Measurements from ENCODE around the gene LRMDA. TPM values are rescaled to one million over a fixed set of nuclear protein-coding genes. Genes with fewer than 3 reads are reported as not detected.

The LRMDA gene
- total and polyA plus RNA-seq, 2 of the 13 experiments (the other 11 are each of a cell fraction or from before 2014, with no cell fraction given), result 13.4 to 22.0 TPM

DNA sequence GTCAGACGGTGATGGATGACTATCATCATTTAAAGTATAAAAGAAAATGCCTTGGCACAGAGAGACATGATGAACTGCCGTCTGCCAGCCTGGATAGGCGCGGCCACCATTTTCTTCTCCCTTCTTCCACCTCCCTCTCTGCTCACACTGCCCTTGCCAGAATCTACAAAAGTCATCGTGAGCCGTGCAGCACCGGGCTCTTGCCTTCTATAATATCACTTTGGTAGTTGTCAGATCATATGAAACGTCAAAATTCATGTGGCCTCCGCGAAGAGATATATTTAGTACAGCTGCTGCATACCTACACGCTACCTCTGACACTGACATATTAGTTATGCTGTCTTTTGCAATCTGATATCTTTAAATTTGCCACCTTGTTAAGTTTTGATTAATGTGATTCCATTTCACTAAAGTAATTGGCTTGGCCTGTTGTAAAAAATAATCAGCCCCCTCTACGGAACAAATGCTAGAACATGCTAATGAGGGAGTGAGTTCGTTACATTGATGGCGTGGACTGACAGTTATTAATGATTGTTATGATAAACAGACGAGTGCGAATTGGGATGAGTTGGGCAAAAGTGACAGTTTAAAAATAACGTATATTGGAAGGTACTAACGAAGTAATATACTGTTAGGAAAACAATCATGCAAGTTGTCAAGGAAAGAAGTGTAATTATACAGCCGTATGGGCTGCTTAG lies 214.9 kb downstream of the LRMDA start:
- intact Hi-C loops (cut with micrococcal nuclease; ENCODE audit: unreplicated experiment), result loop anchor here (10.0 kb wide), 1 partner anchor 242 kb away; the partner anchor contains the start of gene ZNF503
- Histone ChIP-seq H3K4me3 (replicated peaks in 1 of 3; ENCODE audit: insufficient read depth in 1 of 3, low read depth in 2 of 3, low read length in 3 of 3) (no peak overlapping the region), H3K4me2 (ENCODE audit: low read depth, low read length) (no peak overlapping the region), H3K79me2 (ENCODE audit: insufficient read depth, low read length) (no peaks in the 10 kb centered on the region), H3K36me3 (replicated peaks in 1 of 2; ENCODE audit: control insufficient read depth in 1 of 2, insufficient read depth in 2 of 2, low read length in 2 of 2) (no peaks in the 10 kb centered on the region), H3K9ac (ENCODE audit: insufficient read depth, low read depth, low read length) (no peak overlapping the region), H3K9me3 (ENCODE audit: low read length) (no peaks in the 10 kb centered on the region), H4K20me1 (ENCODE audit: insufficient read depth, low read length) (no peaks in the 10 kb centered on the region), H3K27me3 (ENCODE audit: control insufficient read depth in 1 of 2, insufficient read depth in 2 of 2, low read length in 2 of 2) (no peaks in the 10 kb centered on the region), H3K27ac (ENCODE audit: extremely low read length, insufficient read depth, low read length) (no peak overlapping the region), H2AFZ (ENCODE audit: low read length) (no peak overlapping the region), H3K4me1 (ENCODE audit: insufficient read depth, low read length) (peaks cover 47% of the 10 kb centered on the region)
- in situ Hi-C loops (cut with HindIII; ENCODE audit: extremely low pct_ligation_motif_present, low pct_unique_long_range_greater_than_20kb), result no loop called here
- CTCF ChIA-PET (ENCODE audit: low intra/inter-chr PET ratio, low total read pairs), result no interaction called here
- no TSS peak for BruUV-seq (replicated peaks)
- POLR2A ChIA-PET, result no interaction called here
- WGBS (ENCODE audit: low lambda C conversion rate), result 98% methylated on average over 19 of the region's 19 CpGs
- ATAC-seq, result no peak
- no peak for DNase-seq (ENCODE audit: low spot score)
- no peak for FAIRE-seq
- TF ChIP-seq NAIF1 (CRISPR knock-in tag; IDR thresholded peaks at IDR 0.05; ENCODE audit: borderline replicate concordance) (no peak), ZSCAN20 (CRISPR knock-in tag; IDR thresholded peaks at IDR 0.05; ENCODE audit: borderline replicate concordance) (no peak), HNRNPUL1 (IDR thresholded peaks at IDR 0.05; ENCODE audit: low read depth, low read length) (no peak), MEIS2 (CRISPR knock-in tag; IDR thresholded peaks at IDR 0.05) (no peak), HDAC2 (CRISPR knock-in tag; IDR thresholded peaks at IDR 0.05) (no peak), NBN (conservative IDR thresholded peaks at IDR 0.05) (no peak), REL (CRISPR knock-in tag; conservative IDR thresholded peaks at IDR 0.05) (no peak), KDM4B (CRISPR knock-in tag; IDR thresholded peaks at IDR 0.05) (no peak), ZBTB20 (CRISPR knock-in tag; IDR thresholded peaks at IDR 0.05; ENCODE audit: borderline replicate concordance, low read depth) (no peak), NRL (CRISPR knock-in tag; IDR thresholded peaks at IDR 0.05; ENCODE audit: borderline replicate concordance) (no peak), CREB1 (IDR thresholded peaks at IDR 0.05) (no peak), CREB1 (CRISPR knock-in tag; IDR thresholded peaks at IDR 0.05) (no peak), ZFP82 (CRISPR knock-in tag; IDR thresholded peaks at IDR 0.05; ENCODE audit: borderline replicate concordance) (no peak)
- TF ChIP-seq, protein P1, sequence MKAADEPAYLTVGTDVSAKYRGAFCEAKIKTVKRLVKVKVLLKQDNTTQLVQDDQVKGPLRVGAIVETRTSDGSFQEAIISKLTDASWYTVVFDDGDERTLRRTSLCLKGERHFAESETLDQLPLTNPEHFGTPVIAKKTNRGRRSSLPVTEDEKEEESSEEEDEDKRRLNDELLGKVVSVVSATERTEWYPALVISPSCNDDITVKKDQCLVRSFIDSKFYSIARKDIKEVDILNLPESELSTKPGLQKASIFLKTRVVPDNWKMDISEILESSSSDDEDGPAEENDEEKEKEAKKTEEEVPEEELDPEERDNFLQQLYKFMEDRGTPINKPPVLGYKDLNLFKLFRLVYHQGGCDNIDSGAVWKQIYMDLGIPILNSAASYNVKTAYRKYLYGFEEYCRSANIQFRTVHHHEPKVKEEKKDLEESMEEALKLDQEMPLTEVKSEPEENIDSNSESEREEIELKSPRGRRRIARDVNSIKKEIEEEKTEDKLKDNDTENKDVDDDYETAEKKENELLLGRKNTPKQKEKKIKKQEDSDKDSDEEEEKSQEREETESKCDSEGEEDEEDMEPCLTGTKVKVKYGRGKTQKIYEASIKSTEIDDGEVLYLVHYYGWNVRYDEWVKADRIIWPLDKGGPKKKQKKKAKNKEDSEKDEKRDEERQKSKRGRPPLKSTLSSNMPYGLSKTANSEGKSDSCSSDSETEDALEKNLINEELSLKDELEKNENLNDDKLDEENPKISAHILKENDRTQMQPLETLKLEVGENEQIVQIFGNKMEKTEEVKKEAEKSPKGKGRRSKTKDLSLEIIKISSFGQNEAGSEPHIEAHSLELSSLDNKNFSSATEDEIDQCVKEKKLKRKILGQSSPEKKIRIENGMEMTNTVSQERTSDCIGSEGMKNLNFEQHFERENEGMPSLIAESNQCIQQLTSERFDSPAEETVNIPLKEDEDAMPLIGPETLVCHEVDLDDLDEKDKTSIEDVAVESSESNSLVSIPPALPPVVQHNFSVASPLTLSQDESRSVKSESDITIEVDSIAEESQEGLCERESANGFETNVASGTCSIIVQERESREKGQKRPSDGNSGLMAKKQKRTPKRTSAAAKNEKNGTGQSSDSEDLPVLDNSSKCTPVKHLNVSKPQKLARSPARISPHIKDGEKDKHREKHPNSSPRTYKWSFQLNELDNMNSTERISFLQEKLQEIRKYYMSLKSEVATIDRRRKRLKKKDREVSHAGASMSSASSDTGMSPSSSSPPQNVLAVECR (CRISPR knock-in tag; IDR thresholded peaks at IDR 0.05; ENCODE audit: borderline replicate concordance), result no peak
- TF ChIP-seq, protein P2, sequence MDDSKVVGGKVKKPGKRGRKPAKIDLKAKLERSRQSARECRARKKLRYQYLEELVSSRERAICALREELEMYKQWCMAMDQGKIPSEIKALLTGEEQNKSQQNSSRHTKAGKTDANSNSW (CRISPR knock-in tag; IDR thresholded peaks at IDR 0.05; ENCODE audit: borderline replicate concordance), result no peak
- TF ChIP-seq, protein P3, sequence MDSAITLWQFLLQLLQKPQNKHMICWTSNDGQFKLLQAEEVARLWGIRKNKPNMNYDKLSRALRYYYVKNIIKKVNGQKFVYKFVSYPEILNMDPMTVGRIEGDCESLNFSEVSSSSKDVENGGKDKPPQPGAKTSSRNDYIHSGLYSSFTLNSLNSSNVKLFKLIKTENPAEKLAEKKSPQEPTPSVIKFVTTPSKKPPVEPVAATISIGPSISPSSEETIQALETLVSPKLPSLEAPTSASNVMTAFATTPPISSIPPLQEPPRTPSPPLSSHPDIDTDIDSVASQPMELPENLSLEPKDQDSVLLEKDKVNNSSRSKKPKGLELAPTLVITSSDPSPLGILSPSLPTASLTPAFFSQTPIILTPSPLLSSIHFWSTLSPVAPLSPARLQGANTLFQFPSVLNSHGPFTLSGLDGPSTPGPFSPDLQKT (CRISPR knock-in tag; IDR thresholded peaks at IDR 0.05; ENCODE audit: borderline replicate concordance), result no peak
- TF ChIP-seq, protein P4, sequence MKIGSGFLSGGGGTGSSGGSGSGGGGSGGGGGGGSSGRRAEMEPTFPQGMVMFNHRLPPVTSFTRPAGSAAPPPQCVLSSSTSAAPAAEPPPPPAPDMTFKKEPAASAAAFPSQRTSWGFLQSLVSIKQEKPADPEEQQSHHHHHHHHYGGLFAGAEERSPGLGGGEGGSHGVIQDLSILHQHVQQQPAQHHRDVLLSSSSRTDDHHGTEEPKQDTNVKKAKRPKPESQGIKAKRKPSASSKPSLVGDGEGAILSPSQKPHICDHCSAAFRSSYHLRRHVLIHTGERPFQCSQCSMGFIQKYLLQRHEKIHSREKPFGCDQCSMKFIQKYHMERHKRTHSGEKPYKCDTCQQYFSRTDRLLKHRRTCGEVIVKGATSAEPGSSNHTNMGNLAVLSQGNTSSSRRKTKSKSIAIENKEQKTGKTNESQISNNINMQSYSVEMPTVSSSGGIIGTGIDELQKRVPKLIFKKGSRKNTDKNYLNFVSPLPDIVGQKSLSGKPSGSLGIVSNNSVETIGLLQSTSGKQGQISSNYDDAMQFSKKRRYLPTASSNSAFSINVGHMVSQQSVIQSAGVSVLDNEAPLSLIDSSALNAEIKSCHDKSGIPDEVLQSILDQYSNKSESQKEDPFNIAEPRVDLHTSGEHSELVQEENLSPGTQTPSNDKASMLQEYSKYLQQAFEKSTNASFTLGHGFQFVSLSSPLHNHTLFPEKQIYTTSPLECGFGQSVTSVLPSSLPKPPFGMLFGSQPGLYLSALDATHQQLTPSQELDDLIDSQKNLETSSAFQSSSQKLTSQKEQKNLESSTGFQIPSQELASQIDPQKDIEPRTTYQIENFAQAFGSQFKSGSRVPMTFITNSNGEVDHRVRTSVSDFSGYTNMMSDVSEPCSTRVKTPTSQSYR (CRISPR knock-in tag; IDR thresholded peaks at IDR 0.05; ENCODE audit: borderline replicate concordance), result no peak

All from HepG2 (cell line).